H1 (cell line): ENCODE measurements around the gene ZNF526. TPM values are rescaled to one million over a fixed set of nuclear protein-coding genes. Genes with fewer than 3 reads are reported as not detected.

Experiments used
- CTCF ChIA-PET: fragments of 300-600 bp; sonication (Branson Sonifier 250); formaldehyde crosslinking; loops from one replicate; lab custom pipeline; 2021; ENCODE audit not compliant: partially characterized antibody; lab: Charles Lee
- POLR2A ChIA-PET: fragments of 300-600 bp; sonication (Branson Sonifier 250); formaldehyde crosslinking; loops from one replicate; lab custom pipeline; 2021; ENCODE audit warnings: inconsistent platforms; ENCODE audit not compliant: partially characterized antibody; lab: Charles Lee
- DNase-seq, 2 experiments: peaks; one replicate each; pipeline versions ENCODE4 v3.0.0 to v3.0.0-alpha.2; 2010 to 2022; ENCODE audit warnings: low spot score in 2 of 2, low read depth in 1 of 2, mixed read lengths in 1 of 2
- FAIRE-seq: peaks from 2 replicates; lab custom pipeline; 2011; peaks lifted over from hg19 to GRCh38; lab: Jason Lieb, UNC
- H2AFZ ChIP-seq: 2 replicates; pipeline ENCODE4 v1.8.1; 2012; ENCODE audit warnings: low read length, inconsistent platforms
- H2AK5ac ChIP-seq: 2 replicates; pipeline ENCODE4 v1.6.1; 2013; ENCODE audit warnings: low read depth, low read length
- H2BK120ac ChIP-seq: replicated peaks from 2 replicates; pipeline ENCODE3; 2013; ENCODE audit warnings: low read depth, low read length, inconsistent platforms
- H2BK12ac ChIP-seq: 2 replicates; pipeline ENCODE4 v1.6.1; 2013; ENCODE audit warnings: low read depth, low read length
- H2BK15ac ChIP-seq: 2 replicates; pipeline ENCODE4 v1.6.1; 2013; ENCODE audit warnings: low read length
- H2BK20ac ChIP-seq: 2 replicates; pipeline ENCODE4 v1.6.1; 2013; ENCODE audit warnings: low read length
- H2BK5ac ChIP-seq: 2 replicates; pipeline ENCODE4 v1.6.1; 2013; ENCODE audit warnings: low read depth, low read length
- H3K14ac ChIP-seq: 2 replicates; pipeline ENCODE4 v1.6.1; 2013; ENCODE audit warnings: inconsistent platforms; ENCODE audit not compliant: insufficient read length
- H3K18ac ChIP-seq: 2 replicates; pipeline ENCODE4 v1.6.1; 2013; ENCODE audit warnings: low read length; ENCODE audit errors: extremely low read depth
- H3K23ac ChIP-seq: 2 replicates; pipeline ENCODE4 v1.6.1; 2013; ENCODE audit warnings: inconsistent platforms; ENCODE audit not compliant: insufficient read length
- H3K23me2 ChIP-seq: 2 replicates; pipeline ENCODE4 v1.6.1; 2013; ENCODE audit warnings: low read depth, low read length
- H3K27ac ChIP-seq: 2 replicates; pipeline ENCODE4 v1.6.1; 2011; ENCODE audit warnings: low read depth, low read length, inconsistent platforms
- H3K27me3 ChIP-seq, 4 experiments: replicated peaks in 1 of 4; 1 replicate in 1 of 4; 2 replicates in 3 of 4; pipeline versions ENCODE4 v1.6.1 to v1.8.1; 2011 to 2013; ENCODE audit warnings: low read length in 3 of 4, mild to moderate bottlenecking in 3 of 4, inconsistent platforms in 2 of 4, mixed read lengths in 2 of 4, moderate library complexity in 1 of 4; ENCODE audit not compliant: control insufficient read depth in 3 of 4, insufficient read depth in 3 of 4; ENCODE audit errors: extremely low read depth in 1 of 4
- H3K36me3 ChIP-seq, 4 experiments: 2 replicates each; pipeline versions ENCODE4 v1.6.1 to v1.8.1; 2011 to 2013; ENCODE audit warnings: mild to moderate bottlenecking in 4 of 4, low read length in 3 of 4, moderate library complexity in 2 of 4, control low read depth in 1 of 4, inconsistent platforms in 1 of 4; ENCODE audit not compliant: insufficient read depth in 4 of 4, control insufficient read depth in 2 of 4
- H3K4ac ChIP-seq: replicated peaks from 2 replicates; pipeline ENCODE3; 2013; ENCODE audit warnings: low read length, low read depth, mixed read lengths, inconsistent platforms; ENCODE audit not compliant: insufficient read length
- H3K4me1 ChIP-seq, 4 experiments: replicated peaks in 1 of 4; 1 replicate in 1 of 4; 2 replicates in 3 of 4; pipeline versions ENCODE4 v1.6.1 to v1.8.1; 2011 to 2013; ENCODE audit warnings: low read length in 3 of 4, inconsistent platforms in 2 of 4, mixed read lengths in 1 of 4; ENCODE audit not compliant: insufficient read depth in 4 of 4, control insufficient read depth in 3 of 4
- H3K4me2 ChIP-seq, 2 experiments: 2 replicates each; pipeline versions ENCODE4 v1.6.1 to v1.8.1; 2011 to 2013; ENCODE audit warnings: low read depth in 2 of 2, low read length in 2 of 2, control low read depth in 1 of 2, inconsistent platforms in 1 of 2, mild to moderate bottlenecking in 1 of 2; ENCODE audit not compliant: insufficient read depth in 1 of 2
- H3K4me3 ChIP-seq, 4 experiments: fragments of 200-600, 300-600 bp in 1 of 4; sonication (generic), shearing (Covaris generic), sonication (Bioruptor Twin) in 1 of 4; 2 replicates each; pipeline versions ENCODE4 v1.5.1 to v1.8.1; 2011 to 2016; ENCODE audit warnings: low read length in 4 of 4, low read depth in 3 of 4, control low read depth in 2 of 4, inconsistent platforms in 2 of 4, mild to moderate bottlenecking in 2 of 4, mixed read lengths in 1 of 4, moderate library complexity in 1 of 4; ENCODE audit not compliant: insufficient read depth in 2 of 4; ENCODE audit errors: extremely low read depth in 1 of 4
- H3K56ac ChIP-seq: replicated peaks from 2 replicates; pipeline ENCODE3; 2013; ENCODE audit warnings: low read depth, mild to moderate bottlenecking, mixed read lengths, low read length, inconsistent platforms; ENCODE audit not compliant: insufficient read length
- H3K79me1 ChIP-seq: 2 replicates; pipeline ENCODE4 v1.6.1; 2013; ENCODE audit warnings: low read depth, low read length, control low read depth
- H3K79me2 ChIP-seq, 2 experiments: 2 replicates each; pipeline versions ENCODE4 v1.6.1 to v1.8.1; 2012 to 2013; ENCODE audit warnings: low read length in 2 of 2, mild to moderate bottlenecking in 2 of 2, inconsistent platforms in 1 of 2; ENCODE audit not compliant: insufficient read depth in 2 of 2, control insufficient read depth in 1 of 2
- H3K9ac ChIP-seq, 4 experiments: replicated peaks in 1 of 4; 1 replicate in 1 of 4; 2 replicates in 3 of 4; pipeline versions ENCODE4 v1.6.1 to v1.8.1; 2011 to 2013; ENCODE audit warnings: low read depth in 3 of 4, low read length in 3 of 4, control low read depth in 2 of 4, mild to moderate bottlenecking in 2 of 4, moderate library complexity in 2 of 4, inconsistent platforms in 1 of 4; ENCODE audit errors: extremely low read depth in 1 of 4
- H3K9me3 ChIP-seq, 2 experiments: 2 replicates each; pipeline versions ENCODE4 v1.6.1 to v1.8.1; 2012 to 2013; ENCODE audit warnings: mild to moderate bottlenecking in 2 of 2, moderate library complexity in 2 of 2, control low read depth in 1 of 2, inconsistent platforms in 1 of 2, low read depth in 1 of 2, low read length in 1 of 2, mixed read lengths in 1 of 2; ENCODE audit not compliant: insufficient read depth in 2 of 2
- H4K20me1 ChIP-seq, 2 experiments: replicated peaks in 1 of 2; 2 replicates each; pipeline versions ENCODE3 to v1.8.1; 2011 to 2013; ENCODE audit warnings: inconsistent platforms in 2 of 2, low read length in 2 of 2, mild to moderate bottlenecking in 1 of 2; ENCODE audit not compliant: insufficient read depth in 2 of 2, control insufficient read depth in 1 of 2
- H4K5ac ChIP-seq: 2 replicates; pipeline ENCODE4 v1.6.1; 2013; ENCODE audit warnings: low read length, low read depth, mixed read lengths, inconsistent platforms; ENCODE audit not compliant: insufficient read length
- H4K8ac ChIP-seq: 2 replicates; pipeline ENCODE4 v1.8.0; 2013; ENCODE audit warnings: mild to moderate bottlenecking, moderate library complexity, low read length, inconsistent platforms; ENCODE audit not compliant: insufficient read depth; ENCODE audit errors: extremely low read depth
- H4K91ac ChIP-seq: replicated peaks from 2 replicates; pipeline ENCODE3; 2013; ENCODE audit warnings: low read length, mixed read lengths, inconsistent platforms; ENCODE audit not compliant: insufficient read length
- ASH2L ChIP-seq: fragments of 200-600, 300-600 bp; sonication (generic); IDR thresholded peaks from one replicate; pipeline ENCODE4 v1.7.1; 2017; ENCODE audit warnings: low read length
- CREB1 ChIP-seq: IDR thresholded peaks from 2 replicates; pipeline ENCODE4 v1.6.1; 2012; ENCODE audit warnings: inconsistent platforms
- KDM4A ChIP-seq: IDR thresholded peaks from one replicate; pipeline ENCODE4 v1.7.1; 2012; ENCODE audit warnings: low read depth, mild to moderate bottlenecking, moderate library complexity, low read length, inconsistent platforms; ENCODE audit not compliant: severe bottlenecking
- WGBS, 2 experiments: shearing (Covaris generic) in 1 of 2; methylation state at CpG; one replicate each; pipeline versions ENCODE4 v1.1.6 to v1.1.7; 2013 to 2015; ENCODE audit warnings: low lambda C conversion rate in 2 of 2, mixed read lengths in 2 of 2, inconsistent platforms in 1 of 2, low coverage in 1 of 2, missing lambda C conversion rate in 1 of 2; ENCODE audit not compliant: insufficient replicate concordance in 2 of 2, insufficient coverage in 1 of 2, insufficient read length in 1 of 2; ENCODE audit errors: extremely low coverage in 1 of 2, missing lambda C conversion rate in 1 of 2; 5-methylcytosine and 5-hydroxymethylcytosine counted together
- polyA plus RNA-seq, 7 experiments: library from polyadenylated mRNA; depleted of rRNA in 3 of 7; stranded (reverse) in 5 of 7; unstranded in 2 of 7; fragments of >200 nt in 5 of 7; fragments of 200-250 nt in 2 of 7; gene quantifications; 1 replicate in 5 of 7; 2 replicates in 1 of 7; 4 replicates in 1 of 7; pipeline versions ENCODE4 v1.2.1 to v1.2.3, GENCODE V29; 2011 to 2013; ENCODE audit warnings: missing spikeins in 2 of 7, mixed read lengths in 2 of 7
- total RNA-seq: library from RNA; stranded (reverse); fragmentation: NEBNext Ultra II Directional; extraction: Animal tissue kit (Norgen Biotek cat#: 25700); gene quantifications from 2 replicates; pipeline ENCODE4 v1.2.1, GENCODE V29; 2021

The ZNF526 gene
- total and polyA plus RNA-seq, 2 of the 8 experiments (the other 6 are each of a cell fraction or from before 2014, with no cell fraction given): 8.4 to 14.1 TPM

- WGBS, 2 experiments: 0% methylated on average over 18 of the region's 31 CpGs; no CpG with 5 or more reads in 1 of the 2 experiments
- Histone ChIP-seq H2BK20ac (no peak overlapping the region), H3K27me3 (peaks cover 40 to 74% (median 62%) of the 10 kb centered on the region in 4 experiments), H2BK120ac (no peak overlapping the region), H4K91ac (no peak overlapping the region), H2AK5ac (no peak overlapping the region), H2AFZ (no peak overlapping the region), H3K4me1 (peaks cover 0 to 10% (median 7%) of the 10 kb centered on the region in 4 experiments; a peak in 5 of 7 replicates), H2BK12ac (no peak overlapping the region), H2BK15ac (no peak overlapping the region), H3K18ac (no peak overlapping the region), H3K4me2 (peak overlapping the region; percentile 69 to 95), H3K36me3 (no peaks in the 10 kb centered on the region), H3K9ac (no peak overlapping the region; a peak in 1 of 7 replicates), H3K23me2 (peaks cover 6% of the 10 kb centered on the region; the same call in 1 of the 2 replicates), H3K14ac (no peak overlapping the region), H3K56ac (no peak overlapping the region), H3K23ac (no peak overlapping the region), H3K27ac (no peak overlapping the region), H3K4me3 (peak overlapping the region; percentile 28 to 79 (median 48)), H3K4ac (no peak overlapping the region), H4K8ac (no peak overlapping the region), H3K9me3 (no peaks in the 10 kb centered on the region), H3K79me1 (no peaks in the 10 kb centered on the region), H4K20me1 (peaks cover 7 to 8% of the 10 kb centered on the region in 2 experiments), H4K5ac (no peak overlapping the region), H2BK5ac (no peak overlapping the region), H3K79me2 (no peaks in the 10 kb centered on the region)
- peak in 1 of 2 experiments; percentile 67 for DNase-seq
- ChIA-PET CTCF (interaction anchor here (0.6 to 3.8 kb wide), 15 partner anchors 9 to 119 kb away, joined by 3 to 23 read pairs (median 4); partner anchors contain the start of gene POU2F2), POLR2A (interaction anchor here (0.6 to 2.3 kb wide), 9 partner anchors 9 to 1575 kb away, joined by 3 to 8 read pairs (median 4); no protein-coding TSS in a partner anchor)
- FAIRE-seq: no peak
- peak; percentile 30 for TF ChIP-seq ASH2L
- no peak for TF ChIP-seq CREB1
- peak; percentile 37 for TF ChIP-seq KDM4A
Measured at GRCh38 chr19:42176649-42176989, 43.5 kb upstream of the ZNF526 start.
